ENCODE data around the gene SCO1.

DNA sequence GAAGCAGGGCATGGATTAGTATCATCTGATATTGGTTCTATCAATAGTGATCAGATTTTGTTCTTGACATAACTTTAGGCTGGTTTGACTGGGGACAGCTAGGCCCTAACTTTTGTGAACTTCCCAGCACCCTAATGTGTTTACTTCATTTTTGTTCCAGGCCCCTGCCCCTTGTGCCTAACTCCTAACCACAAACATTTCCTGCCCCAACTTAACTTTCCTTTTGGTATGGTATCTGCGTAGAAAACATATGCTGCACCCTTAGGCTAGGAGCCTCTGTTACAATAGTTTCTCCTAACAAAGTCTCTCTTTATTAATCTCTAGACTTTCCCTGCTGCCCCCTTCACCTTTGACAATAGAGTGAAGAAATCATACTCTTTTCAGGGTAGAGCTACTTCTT is 2.5 kb upstream of the SCO1 start:
- TF ChIP-seq POLR2A (IDR thresholded peaks at IDR 0.05; ENCODE audit: low read depth, low read length) (no peak), POLR2AphosphoS5 (IDR thresholded peaks at IDR 0.05; ENCODE audit: low read depth, low read length) (no peak)
